Omental fat pad (tissue), 4 donors: ENCODE data around the gene ALG1. TPM values are rescaled to one million over a fixed set of nuclear protein-coding genes. Genes with fewer than 3 reads are reported as not detected.

ENCODE experiments used
- ATAC-seq: fragments of 150-250 bp; one replicate; pipeline ENCODE4 v1.9.1; 2016; ENCODE audit warnings: mild to moderate bottlenecking, moderate library complexity; ENCODE audit not compliant: low FRiP score
- DNase-seq: peaks from one replicate; pipeline ENCODE4 v3.0.0-alpha.2; 2019; ENCODE audit warnings: low spot score
- CTCF ChIP-seq, 3 donors: fragments of 450-650 bp; IDR thresholded peaks; one replicate each; pipeline ENCODE4 v1.5.1; 2016 to 2017; ENCODE audit warnings: antibody characterized with exemption in 3 of 3, mild to moderate bottlenecking in 3 of 3, moderate library complexity in 2 of 3
- total RNA-seq, 4 donors: library from RNA; depleted of rRNA; stranded (reverse); fragments of >200 nt; gene quantifications; one replicate each; pipeline ENCODE4 v1.1.0, GENCODE V29; 2016

ALG1 gene
- total RNA-seq, 4 donors from 2014 or later: 16.9 to 19.5 (median 18.0) TPM

DNA sequence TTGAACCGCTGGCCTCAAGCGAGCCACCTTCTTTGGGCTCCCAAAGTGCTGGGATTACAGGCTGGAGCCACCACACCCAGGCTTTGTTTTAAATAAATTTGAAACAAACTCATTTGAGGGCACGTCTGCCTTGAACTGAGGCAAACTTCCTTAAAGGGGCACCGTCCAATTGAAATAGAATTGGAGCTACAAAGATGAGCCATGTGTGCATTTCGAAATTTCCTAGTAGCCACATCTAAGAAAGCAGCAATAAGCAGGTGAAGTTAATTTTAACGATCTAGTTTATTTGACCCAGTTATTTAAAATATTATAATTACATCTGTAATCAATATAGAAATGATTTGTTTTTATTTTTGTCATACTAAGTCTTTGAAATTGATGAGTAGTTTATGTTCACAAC, 5.1 kb upstream of the ALG1 start:
- TF ChIP-seq CTCF (IDR thresholded peaks at IDR 0.05): no peak
- no peak for DNase-seq
- ATAC-seq: no peak

- no peak for DNase-seq
- no peak for ATAC-seq
- no peak for TF ChIP-seq CTCF (IDR thresholded peaks at IDR 0.05)
Measured at GRCh38 chr16:5069048-5069447, 2.6 kb upstream of the ALG1 start.

DNA sequence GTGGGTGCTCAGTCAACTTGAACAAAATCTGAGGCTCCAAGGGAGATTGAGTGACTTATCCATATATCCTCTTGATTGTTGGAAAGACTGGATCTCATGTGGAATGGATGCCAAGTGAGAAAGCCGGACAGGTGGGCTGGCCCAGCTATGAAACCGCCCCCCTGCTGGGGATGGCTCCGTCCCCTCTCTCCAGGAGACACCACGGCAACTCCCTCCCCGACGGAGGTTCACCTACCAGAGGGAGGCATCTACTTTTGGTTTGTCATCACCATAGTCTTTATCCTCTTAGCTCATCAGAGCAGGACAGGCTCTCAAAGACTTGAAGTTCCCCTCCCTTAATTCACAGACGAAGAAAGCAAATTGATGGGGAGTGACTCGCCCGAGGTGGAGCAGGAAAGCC, 1.8 kb upstream of the ALG1 start:
- no peak for DNase-seq
- no peak for TF ChIP-seq CTCF (IDR thresholded peaks at IDR 0.05)
- no peak for ATAC-seq

GRCh38 chr16:5070431-5071186, 1.0 kb upstream of the ALG1 start:
- ATAC-seq: no peak
- TF ChIP-seq CTCF (IDR thresholded peaks at IDR 0.05): no peak
- DNase-seq: no peak

DNA sequence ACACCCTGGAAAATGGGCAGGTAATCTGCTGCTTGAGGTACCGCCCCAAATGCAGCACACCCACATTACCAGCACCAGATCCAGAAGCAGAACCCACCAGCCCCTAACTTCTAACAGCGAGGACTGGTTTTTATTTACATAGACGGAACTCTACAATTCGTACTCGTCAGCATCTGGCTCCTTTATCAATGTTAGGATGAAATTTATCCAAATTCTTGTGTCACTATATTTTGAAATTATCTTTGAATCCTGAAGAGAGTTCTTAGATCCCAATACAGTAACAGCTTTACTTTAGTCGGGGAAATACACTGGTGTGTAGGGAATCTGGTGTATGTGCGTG, 332 bp upstream of the ALG1 start:
- DNase-seq (no peak), ATAC-seq (no peak)
- no peak for TF ChIP-seq CTCF (IDR thresholded peaks at IDR 0.05)

- no peak for DNase-seq
- no peak for ATAC-seq
- no peak for TF ChIP-seq CTCF (IDR thresholded peaks at IDR 0.05)
Measured at GRCh38 chr16:5072334-5073278, 963 bp downstream of the ALG1 start.
